ENCODE data around the gene DHRS2.

- TF ChIP-seq RFX5 (IDR thresholded peaks at IDR 0.05; ENCODE audit: low read length) (no peak), FOXM1 (IDR thresholded peaks at IDR 0.05; ENCODE audit: low read depth) (no peak), MAX (IDR thresholded peaks at IDR 0.05; ENCODE audit: low read depth) (no peak), TEAD4 (IDR thresholded peaks at IDR 0.05; ENCODE audit: borderline replicate concordance, insufficient read depth) (no peak), CTCF (IDR thresholded peaks at IDR 0.05) (no peak), TAF1 (IDR thresholded peaks at IDR 0.05; ENCODE audit: borderline replicate concordance, low read depth, low read length) (no peak), REST (IDR thresholded peaks at IDR 0.05; ENCODE audit: low read depth, low read length) (no peak), POLR2AphosphoS5 (IDR thresholded peaks at IDR 0.05; ENCODE audit: low read depth, low read length) (no peak), JUND (IDR thresholded peaks at IDR 0.05) (no peak), USF1 (IDR thresholded peaks at IDR 0.05; ENCODE audit: borderline replicate concordance, low read depth) (no peak), RCOR1 (IDR thresholded peaks at IDR 0.05; ENCODE audit: low read length) (no peak), ZBTB33 (IDR thresholded peaks at IDR 0.05; ENCODE audit: borderline replicate concordance, low read depth) (no peak)
Observed at GRCh38 chr14:23636317-23637211, at the start of gene DHRS2.

Data from SK-N-SH (cell line).